ENCODE measurements around the gene MYH13.

DNA sequence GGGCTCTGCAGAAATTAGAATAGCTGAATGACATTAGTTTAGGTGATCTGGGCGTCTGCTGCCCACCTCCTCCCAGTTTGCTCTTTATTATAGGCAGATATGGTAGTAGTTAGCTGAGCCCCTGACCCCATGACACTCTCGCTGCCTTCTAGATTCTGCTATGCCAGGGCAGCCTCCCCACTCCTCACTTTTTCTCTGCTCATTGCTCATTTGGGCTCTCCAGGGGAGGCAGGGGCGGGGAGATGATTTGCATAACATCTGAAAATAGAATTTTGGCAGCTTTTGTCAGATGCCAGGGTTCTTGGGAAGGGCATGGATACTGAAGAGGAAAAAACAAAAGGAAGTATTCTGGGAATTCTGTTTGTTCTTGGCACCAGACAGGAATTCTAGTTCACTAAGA, 96.4 kb downstream of the MYH13 start:
- TF ChIP-seq POLR2AphosphoS5 (IDR thresholded peaks at IDR 0.05), result no peak
- TF ChIP-seq, protein P1, sequence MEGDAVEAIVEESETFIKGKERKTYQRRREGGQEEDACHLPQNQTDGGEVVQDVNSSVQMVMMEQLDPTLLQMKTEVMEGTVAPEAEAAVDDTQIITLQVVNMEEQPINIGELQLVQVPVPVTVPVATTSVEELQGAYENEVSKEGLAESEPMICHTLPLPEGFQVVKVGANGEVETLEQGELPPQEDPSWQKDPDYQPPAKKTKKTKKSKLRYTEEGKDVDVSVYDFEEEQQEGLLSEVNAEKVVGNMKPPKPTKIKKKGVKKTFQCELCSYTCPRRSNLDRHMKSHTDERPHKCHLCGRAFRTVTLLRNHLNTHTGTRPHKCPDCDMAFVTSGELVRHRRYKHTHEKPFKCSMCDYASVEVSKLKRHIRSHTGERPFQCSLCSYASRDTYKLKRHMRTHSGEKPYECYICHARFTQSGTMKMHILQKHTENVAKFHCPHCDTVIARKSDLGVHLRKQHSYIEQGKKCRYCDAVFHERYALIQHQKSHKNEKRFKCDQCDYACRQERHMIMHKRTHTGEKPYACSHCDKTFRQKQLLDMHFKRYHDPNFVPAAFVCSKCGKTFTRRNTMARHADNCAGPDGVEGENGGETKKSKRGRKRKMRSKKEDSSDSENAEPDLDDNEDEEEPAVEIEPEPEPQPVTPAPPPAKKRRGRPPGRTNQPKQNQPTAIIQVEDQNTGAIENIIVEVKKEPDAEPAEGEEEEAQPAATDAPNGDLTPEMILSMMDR (IDR thresholded peaks at IDR 0.05), result no peak
- no peak for TF ChIP-seq POLR2A (IDR thresholded peaks at IDR 0.05)

Data from suprapubic skin (tissue), 4 donors.